Coronary artery (tissue), 2 donors: ENCODE data around the gene AGXT.

ENCODE experiments used
- DNase-seq: peaks from one replicate; pipeline ENCODE4 v3.0.0-alpha.2; 2017; ENCODE audit warnings: low spot score
- H3K27ac ChIP-seq, 2 donors: fragments of 200-600 bp; sonication (generic); one replicate each; pipeline ENCODE4 v1.5.1; 2016 to 2019
- H3K4me3 ChIP-seq: fragments of 200-600 bp; sonication (generic); 2 replicates; pipeline ENCODE4 v1.5.1; 2016; ENCODE audit warnings: mild to moderate bottlenecking, moderate library complexity
- TF ChIP-seq, protein P1 (sequence below): fragments of 200-600 bp; sonication (generic); IDR thresholded peaks from one replicate; pipeline ENCODE4 v1.5.1; 2019; ENCODE audit warnings: antibody characterized with exemption

AGXT gene

GRCh38 chr2:240919786-240920782, 51.5 kb downstream of the AGXT start:
- DNase-seq, result peak; percentile 72

DNA sequence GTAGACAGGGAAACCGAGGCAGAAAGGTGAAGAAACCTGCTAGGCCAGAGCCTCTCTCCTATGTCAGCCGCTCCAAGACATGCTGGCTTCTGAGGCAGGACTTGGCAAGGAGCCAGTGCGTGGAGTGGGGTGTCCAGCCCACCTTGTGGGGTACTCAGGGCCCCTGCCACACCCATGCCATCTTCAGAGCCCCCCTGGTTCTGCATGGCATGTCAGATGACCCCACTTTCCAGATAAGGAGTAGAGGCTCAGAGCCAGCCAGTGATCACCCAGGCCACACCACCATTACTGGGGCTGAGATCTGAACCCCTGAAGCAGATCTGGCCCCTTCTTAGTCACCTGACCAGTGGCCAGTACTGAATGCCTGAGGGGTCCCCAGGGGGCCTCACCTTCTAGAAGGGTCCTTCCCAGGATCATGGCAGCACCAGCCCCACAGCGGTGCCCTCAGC, 52.2 kb downstream of the AGXT start:
- TF ChIP-seq, protein P1, sequence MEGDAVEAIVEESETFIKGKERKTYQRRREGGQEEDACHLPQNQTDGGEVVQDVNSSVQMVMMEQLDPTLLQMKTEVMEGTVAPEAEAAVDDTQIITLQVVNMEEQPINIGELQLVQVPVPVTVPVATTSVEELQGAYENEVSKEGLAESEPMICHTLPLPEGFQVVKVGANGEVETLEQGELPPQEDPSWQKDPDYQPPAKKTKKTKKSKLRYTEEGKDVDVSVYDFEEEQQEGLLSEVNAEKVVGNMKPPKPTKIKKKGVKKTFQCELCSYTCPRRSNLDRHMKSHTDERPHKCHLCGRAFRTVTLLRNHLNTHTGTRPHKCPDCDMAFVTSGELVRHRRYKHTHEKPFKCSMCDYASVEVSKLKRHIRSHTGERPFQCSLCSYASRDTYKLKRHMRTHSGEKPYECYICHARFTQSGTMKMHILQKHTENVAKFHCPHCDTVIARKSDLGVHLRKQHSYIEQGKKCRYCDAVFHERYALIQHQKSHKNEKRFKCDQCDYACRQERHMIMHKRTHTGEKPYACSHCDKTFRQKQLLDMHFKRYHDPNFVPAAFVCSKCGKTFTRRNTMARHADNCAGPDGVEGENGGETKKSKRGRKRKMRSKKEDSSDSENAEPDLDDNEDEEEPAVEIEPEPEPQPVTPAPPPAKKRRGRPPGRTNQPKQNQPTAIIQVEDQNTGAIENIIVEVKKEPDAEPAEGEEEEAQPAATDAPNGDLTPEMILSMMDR, result no peak
- DNase-seq, result no peak

More at GRCh38 chr2:240919786-240920782, 51.5 kb downstream of the AGXT start:
- Histone ChIP-seq H3K27ac (peak overlapping the region in 1 of 2 donors; percentile 82), H3K4me3 (no peak overlapping the region)
- TF ChIP-seq, protein P1, result no peak

DNA sequence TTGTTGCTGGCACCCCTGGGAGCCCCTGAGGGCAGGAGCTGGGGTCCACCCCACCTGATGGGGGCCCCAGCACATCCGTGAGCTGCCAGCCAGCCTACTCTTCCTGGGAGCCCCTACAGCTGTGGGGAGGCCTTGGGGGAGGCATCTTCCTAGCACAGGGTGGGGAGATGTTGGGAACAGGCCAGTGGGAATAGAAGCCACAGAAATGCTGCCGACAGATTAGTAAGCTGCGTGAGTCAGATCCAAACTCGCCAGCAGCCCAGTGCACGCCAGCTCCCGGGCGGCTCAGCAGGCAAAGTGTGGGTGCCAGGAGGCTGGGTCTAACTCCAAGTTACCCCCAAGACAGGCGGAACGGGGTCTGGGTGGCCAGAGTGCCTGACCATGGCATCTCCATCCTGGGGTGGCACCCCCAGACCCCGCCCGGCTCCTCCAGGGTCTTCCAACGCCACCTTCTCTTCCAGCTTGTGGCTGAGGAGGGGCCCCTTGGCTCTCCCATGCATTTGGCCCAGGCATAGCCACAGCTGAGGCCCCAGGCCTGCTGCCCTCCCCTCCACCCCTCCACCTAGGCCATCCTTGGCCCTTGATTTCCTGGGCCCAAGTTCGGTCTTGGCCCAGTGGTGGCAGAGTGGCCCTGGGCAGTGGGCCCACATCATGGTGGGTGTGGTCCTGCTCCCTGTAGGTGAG, 52.8 kb downstream of the AGXT start:
- H3K4me3 ChIP-seq, result no peak overlapping the region
- peak; percentile 83 for DNase-seq
- peak overlapping the region; percentile 27 to 82 for H3K27ac ChIP-seq

More for the DNA sequence above, 52.2 kb downstream of the AGXT start:
- H3K27ac ChIP-seq, result peak overlapping the region; percentile 27 to 82
- H3K4me3 ChIP-seq, result no peak overlapping the region

DNA sequence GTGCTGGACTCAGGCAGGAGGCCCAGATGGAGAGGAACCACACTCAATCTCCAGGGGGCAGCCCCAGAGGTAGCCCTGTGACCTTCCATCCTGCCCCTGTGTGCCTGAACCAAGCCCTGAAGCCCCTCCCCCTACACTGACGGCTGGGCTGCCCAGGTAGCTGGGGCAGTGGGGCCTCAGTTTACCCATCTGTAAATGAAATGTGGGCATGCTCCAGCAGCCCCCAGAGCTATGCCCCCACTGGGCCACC, 53.3 kb downstream of the AGXT start:
- H3K4me3 ChIP-seq, result no peak overlapping the region
- peak overlapping the region in 1 of 2 donors; percentile 82 for H3K27ac ChIP-seq
- TF ChIP-seq, protein P1, result no peak
- DNase-seq, result peak; percentile 67

More for the DNA sequence above, 52.8 kb downstream of the AGXT start:
- TF ChIP-seq, protein P1, result no peak

DNA sequence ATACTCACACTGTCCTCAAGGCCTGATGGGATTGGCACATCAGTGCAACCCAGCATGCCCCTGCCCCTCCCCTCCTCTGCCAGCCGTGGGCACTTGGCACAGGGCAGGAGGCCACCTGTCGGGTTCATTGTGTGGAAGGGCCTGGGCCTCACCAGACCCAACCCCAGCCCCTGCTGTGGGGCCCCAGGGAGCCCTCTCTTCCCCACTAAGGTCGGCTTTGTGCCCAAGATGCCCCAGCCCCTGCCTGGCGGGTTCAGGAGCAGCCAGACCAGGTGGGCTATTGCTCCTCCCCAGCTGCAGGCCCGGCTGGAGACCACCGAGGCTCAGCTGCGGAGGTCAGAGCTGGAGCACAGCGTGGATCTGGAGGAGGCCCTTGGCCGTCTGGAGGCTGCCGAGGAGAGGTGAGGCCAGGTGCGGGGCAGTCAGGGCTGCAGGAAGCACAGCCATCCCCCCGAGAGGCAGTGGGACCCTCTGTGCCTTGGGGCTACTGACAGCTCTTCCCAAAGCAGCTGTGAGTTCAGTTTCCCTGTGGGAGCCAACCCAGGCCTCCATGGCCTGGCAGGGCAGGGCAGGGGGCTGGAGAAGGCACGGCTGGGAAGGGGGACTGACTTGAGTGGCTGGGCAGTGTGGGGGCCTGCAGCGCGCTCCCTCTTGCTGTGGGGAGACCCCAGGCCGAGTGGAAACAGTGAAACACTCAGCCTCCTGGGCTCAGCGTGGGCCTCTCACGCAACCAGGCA, 53.8 kb downstream of the AGXT start:
- TF ChIP-seq, protein P1, result no peak
- H3K4me3 ChIP-seq, result no peak overlapping the region
- peak overlapping the region in 1 of 2 donors; percentile 82 for H3K27ac ChIP-seq
- DNase-seq, result peak; percentile 69

DNA sequence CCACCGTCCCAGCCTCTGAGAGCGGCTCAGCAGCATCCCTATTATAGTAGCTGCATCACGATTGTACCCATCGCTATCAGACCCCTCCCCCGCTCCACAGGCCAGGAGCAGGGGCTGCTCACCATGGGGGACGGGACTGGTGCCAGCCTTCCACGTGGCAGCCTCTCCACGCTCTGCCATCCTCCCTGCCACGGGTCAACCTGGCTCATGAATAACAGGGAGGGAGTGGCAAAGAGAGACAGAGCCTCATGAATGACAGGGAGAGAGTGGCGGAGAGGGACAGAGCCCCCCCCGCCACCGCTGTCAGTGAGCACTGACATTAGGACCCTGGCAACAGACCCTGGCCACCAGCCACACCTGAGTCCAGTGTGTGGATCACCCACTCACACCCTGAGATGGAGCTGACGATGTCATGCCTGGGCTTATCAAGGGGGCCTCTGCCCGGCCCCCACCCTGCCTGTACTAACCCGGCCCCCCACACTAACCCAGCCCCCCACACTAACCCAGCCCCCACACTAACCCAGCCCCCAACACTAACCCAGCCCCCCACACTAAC, 54.4 kb downstream of the AGXT start:
- H3K4me3 ChIP-seq, result no peak overlapping the region
- H3K27ac ChIP-seq, result peak overlapping the region in 1 of 2 donors; percentile 82
- TF ChIP-seq, protein P1, result no peak
- DNase-seq, result peak; percentile 59
